Stimulated activated CD4-positive, alpha-beta T cell treated with anti-CD3 and anti-CD28 coated beads, Interleukin-1b, Interleukin-23, amount 100 ng/mL, for 24 hours (primary cell): ENCODE results near the gene PDE11A.
"Not testable (repeated sequence)": the region's sequence is repeated elsewhere in the genome, so short reads cannot be mapped to it uniquely, and the experiment has no call there.

ENCODE experiments used
- DNase-seq, 4 experiments: peaks; one replicate each; pipeline ENCODE4 v3.0.0-alpha.2; 2020; ENCODE audit warnings: low read depth in 4 of 4, low spot score in 1 of 4

Gene PDE11A

DNA sequence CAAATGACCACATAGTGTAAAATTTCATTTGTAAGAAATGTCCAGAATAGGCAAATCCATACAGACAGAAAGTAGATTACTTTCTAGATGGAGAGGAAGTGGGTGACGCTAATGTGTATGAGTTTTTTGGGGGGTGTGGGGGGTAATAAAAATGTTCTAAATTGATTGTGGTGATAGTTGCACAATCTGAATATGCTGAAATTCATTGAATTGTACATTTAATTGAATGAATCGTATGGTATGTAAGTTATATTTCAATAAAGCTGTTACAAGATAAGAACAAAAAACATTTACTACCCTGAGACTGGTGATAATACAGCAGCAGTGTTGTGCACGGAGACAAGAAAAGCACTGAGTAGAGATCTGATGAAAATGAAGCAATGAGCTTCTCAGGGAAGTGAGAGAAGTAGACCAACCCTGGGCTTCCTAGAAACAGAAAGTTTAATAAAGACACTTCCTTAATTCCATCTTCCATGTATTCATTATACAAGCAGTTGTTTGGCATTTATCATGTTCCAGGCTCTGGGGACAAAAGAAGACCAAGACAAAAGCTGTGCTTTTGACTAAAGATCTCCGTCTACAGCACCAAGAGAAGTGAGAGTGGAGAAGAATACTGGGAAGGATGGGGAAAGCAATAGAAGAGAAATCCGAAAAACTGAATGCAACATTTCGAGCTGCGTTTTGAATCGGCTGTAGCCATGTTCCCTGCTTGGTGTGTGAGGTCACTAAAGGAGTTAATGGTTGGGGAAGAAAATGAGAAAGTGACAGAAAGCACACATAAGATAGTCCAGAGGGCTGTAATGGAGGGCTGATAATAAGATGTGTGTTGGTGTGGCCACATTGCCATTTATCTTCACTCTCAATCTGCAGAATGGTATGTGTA lies 1.8 kb upstream of the PDE11A start:
- no peak for DNase-seq

DNA sequence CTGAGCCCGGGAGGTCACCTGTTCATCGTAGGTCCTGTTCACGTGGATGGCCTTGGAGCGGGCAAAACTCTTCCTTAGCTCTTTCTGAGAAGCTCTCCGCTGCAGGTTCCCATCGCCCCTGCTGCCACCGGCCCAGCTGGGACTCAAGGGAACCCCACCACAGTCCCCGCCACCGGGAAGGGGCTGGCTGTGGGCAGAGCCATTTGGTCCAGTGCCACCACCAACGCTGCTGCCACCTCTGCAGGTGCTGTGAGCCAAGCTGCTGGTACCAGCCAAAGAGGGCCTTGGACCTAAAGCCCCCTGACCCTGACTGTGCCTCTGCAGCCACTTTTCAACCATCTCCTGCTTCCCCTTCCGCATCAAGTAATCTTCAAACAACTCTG lies 586 bp downstream of the PDE11A start:
- no peak for DNase-seq

DNA sequence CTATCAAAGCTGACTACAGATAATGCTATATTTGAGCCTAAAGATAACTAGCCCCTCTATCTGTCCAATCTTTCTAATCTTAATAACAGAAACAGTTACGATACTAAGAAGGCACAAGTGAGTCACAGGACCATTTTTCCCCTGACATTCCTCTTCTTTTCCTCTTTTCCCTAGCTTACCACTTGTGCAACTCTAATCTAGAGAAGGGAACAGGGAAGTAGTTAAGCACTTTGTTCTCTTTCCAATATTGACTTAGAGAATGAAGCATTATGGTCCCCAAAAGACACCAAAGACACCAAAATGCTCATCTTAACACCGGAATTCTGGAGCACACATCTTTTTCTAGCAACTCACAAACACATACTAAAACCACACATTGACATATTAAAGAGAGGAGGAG lies 1.8 kb downstream of the PDE11A start:
- no peak for DNase-seq

DNA sequence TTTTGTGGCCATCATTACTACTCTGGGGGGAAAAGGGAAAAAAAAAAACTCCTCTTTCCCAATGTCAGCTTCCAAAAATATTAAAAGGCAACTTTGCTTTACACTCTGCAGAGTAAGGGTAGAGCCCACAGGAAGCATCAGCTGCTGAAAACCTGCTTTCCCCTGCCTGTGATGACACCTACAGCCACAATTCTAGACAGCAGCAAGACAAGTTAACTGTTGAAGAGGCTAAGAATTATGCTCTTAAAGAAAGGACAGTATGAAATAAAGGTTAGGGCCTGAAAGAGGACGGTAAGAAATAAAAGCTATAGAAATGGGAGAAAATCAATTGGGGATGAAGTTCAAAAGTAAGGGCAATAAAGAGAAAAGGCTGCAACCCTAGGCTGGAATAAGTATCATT lies 3.0 kb downstream of the PDE11A start:
- DNase-seq: no peak

DNA sequence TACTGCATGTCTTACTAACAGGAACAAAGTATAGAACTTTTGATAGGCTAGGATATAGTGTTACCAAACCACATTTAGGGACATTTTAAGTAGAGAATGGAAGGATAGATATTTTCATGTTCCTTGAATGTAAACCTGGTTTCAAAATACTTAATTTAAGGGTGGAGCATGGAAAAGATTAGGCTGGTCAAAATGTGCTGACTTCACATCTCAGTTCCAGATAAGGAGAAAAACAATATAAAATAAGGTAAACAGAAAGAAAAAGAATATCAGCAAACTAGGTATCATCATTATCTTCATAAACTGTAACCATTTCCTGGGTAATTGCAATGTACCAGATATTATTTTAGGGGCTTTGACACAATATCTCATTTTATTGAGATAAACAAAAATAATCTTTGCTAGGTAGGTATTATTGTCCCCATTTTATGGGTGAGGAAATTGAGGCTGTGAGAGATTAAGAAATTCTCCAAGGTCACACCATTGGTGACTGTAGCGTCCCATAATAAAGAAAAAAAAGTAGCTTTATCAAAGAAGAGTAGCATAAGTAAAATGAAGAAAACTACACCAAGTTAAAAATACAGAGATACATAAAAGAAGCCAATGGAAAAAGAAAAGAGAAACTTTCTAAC lies 3.6 kb downstream of the PDE11A start:
- DNase-seq: no peak

DNA sequence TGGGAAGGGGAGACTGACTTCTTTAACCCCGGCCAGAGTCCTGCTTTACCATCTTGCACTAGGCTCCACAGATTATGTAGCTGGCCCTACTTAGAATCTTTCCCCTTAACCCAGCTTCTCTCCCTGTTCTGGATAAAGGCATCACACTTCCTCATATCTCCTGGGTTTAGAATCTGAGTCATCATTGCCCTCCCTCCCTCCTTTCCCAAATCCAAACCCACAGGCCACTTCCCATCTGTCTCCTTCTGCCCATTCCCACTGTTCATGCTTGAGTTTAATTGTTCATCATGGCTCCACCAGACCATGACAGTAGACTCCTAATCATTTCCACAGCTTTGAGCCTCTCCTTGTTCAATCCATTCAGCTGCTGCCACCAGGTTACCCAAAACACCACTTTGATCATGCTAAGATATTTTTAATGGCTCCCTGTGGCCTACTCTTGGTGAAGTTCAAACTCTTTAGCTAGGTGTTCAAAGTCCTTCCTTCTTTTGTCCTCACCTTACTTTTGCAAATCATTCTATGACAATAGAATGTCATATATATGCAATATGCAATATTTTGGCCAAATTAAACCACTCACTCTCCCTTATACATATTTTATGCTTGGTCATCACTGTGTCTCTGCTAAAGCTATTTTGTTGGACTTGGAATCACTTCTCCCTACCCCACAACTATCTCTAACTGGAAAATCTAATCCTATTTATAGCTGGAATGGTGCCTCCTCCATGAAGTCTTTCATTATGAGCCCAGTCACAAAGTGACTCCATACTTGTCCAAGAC lies 5.5 kb downstream of the PDE11A start:
- DNase-seq: no peak

DNA sequence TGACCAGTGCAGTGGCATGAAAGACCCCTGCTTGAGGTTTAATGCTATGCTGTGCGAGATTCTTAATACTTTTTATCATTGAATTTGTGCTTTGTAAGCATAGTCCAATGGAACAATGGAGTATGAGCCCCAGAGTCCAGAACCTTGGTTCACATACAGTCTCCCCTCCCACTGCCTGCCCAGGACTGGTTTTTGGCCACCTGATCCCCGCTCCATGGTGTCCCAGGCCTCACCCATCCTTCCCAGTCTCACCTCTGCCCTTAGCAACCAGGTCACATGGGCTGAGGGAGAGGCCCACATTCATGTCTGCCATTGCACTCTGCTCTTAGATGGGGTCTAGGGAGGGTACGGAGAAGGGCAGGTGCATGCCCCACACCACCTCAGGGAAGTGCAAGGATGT lies 6.3 kb downstream of the PDE11A start:
- no peak for DNase-seq

DNA sequence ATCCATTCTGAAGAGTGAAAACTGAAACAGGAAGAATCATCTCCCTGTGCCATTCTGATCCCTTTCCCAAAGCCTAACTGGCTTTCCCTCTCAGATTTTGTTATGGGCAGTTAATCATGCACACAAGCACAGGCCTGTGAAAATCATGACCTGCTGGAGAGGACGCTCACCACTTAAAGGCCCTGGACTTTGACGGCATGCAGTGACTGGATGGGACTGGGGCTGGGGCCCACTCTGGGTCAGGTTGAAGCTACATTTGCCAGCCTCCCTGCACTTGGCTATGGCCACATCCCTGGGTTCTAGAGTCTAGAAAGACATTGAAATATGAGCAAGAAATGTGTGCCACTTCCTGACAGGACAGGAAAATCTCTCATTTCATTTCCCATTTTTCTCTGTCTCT lies 12.9 kb downstream of the PDE11A start:
- no peak for DNase-seq

DNA sequence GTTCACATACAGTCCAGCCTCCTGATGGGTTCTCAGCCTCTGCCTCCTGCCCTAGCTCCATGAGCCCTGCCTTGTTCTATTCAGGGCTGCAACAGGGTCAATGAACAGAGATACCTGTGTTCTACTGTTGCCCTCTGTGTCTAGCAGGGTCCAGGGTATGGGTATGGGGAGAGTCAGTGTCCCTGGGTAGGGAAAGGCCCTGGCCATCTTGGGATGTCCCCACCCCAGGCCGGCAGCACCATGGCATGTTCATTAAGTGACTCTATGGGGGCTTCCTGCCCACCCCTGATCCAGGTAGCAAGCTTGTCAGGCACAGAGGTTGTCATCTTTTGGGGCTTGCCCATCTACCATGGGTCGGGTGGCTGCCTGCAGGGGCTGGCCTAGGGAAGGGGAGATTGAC lies 13.5 kb downstream of the PDE11A start:
- no peak for DNase-seq

DNA sequence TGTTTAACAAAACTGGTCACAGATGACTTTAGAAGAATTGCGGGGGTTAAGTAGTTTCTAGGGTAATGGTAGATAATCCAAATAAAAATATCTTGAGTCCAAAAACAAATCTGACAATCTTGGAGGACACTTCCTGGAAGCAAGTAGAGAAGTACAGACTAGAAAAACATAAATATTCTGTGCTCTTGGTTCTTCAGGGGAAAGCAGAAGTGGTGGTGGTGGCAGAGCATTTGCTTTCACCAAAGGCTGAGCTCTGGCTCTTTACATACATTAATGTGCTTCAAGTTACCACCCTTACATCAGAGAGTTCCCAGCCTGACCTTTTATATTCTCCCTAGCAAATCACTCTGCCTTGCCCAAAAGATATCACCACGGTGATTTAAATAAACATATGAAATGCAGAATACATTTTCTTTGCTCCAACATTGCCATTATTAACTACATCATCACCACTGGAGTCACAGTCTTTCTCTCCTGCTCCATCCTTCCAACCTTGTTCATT lies 15.3 kb downstream of the PDE11A start:
- DNase-seq: no peak

DNA sequence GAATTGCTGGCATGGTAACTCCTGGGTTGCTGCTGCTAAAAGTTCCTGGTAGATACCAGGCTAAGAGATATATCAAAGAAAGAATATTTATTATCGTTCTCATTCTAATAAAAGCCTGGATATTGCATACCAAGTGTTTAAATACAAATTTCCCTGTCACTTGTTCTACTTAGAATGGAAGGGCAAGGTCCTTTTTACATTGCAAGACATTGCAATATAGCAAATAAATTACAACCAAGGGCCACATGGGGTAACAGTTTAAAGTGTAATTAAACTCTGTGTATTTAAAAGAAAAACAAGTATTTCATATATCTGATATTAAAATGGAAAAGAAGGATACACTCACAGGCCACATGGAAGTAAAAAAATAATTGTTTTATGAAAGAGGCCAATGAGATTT lies 16.2 kb downstream of the PDE11A start:
- no peak for DNase-seq

DNA sequence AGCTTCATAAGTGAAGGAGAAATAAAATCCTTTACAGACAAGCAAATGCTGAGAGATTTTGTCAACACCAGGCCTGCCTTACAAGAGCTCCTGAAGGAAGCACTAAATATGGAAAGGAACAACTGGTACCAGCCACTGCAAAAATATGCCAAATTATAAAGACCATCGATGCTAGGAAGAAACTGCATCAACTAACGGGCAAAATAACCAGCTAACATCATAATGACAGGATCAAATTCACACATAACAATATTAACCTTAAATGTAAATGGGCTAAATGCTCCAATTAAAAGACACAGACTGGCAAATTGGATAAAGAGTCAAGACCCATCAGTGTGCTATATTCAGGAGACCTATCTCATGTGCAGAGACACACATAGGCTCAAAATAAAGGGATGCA lies 21.3 kb downstream of the PDE11A start:
- not testable (repeated sequence) for DNase-seq

DNA sequence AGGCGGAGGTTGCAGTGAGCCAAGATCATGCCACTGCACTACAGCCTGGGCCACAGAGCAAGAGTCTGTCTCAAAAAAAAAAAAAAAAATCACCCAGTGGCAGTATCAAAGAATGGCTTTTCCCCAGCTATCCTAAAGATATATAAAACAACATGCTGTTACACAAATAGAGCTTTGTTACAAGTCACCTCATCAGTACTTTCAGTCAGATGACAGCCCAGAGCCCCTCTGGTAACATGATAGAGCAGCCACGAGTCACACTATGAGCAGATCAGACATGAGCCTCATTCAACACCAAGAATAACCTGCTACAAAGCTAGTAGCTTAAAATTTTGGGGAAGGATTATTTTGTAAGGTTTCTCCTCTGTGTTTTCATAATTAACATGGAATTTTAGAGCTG lies 25.2 kb downstream of the PDE11A start:
- DNase-seq: no peak

DNA sequence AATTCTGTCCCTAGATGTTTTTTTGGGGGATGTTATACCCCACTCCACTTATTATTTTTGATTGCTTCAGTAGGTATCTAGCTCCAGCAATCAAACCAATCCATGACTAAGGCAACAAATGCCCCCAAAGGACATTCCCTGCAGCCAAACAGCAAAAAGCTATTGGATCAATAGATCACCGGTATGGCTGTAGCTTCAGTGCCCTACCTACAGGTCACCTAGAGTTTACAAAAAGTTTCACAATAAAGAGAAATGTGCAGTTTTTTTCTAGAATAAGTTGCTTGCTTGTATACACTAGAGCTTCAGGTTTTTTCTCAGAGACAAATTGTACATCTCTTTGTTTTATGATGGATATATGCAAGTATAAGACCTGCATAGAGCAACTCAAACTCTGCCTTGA lies 27.7 kb downstream of the PDE11A start:
- DNase-seq: no peak

DNA sequence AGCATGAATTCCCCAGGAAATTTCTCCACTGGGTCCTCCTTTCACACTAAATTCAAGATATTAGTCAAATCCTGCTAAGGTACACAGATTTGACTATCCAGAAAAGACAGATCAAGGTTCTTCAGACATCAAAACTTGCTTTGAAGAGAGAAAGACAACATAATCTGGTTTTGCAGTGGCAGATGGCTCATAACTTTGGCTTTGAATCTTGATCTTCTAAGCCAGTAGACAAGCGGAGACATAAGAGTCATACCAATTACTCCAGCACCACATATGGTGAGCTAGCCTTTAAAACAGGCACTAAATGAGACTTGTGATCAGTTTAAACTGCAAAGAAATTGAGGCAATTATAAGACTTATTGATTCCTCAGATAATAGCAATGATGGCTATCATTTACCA lies 29.3 kb downstream of the PDE11A start:
- DNase-seq: no peak

DNA sequence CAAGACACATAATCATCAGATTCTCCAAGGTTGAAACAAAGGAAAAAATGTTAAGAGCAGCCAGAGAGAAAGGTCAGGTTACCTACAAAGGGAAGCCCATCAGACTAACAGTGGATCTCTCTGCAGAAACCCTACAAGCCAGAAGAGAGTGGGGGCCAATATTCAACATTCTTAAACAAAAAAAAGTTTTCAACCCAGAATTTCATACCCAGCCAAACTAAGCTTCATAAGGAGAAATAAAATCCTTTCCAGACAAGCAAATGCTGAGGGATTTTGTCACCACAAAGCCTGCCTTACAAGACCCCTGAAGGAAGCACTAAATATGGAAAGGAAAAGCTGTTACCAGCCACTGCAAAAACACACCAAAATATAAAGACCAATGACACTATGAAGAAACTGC lies 39.0 kb downstream of the PDE11A start:
- not testable (repeated sequence) for DNase-seq

DNA sequence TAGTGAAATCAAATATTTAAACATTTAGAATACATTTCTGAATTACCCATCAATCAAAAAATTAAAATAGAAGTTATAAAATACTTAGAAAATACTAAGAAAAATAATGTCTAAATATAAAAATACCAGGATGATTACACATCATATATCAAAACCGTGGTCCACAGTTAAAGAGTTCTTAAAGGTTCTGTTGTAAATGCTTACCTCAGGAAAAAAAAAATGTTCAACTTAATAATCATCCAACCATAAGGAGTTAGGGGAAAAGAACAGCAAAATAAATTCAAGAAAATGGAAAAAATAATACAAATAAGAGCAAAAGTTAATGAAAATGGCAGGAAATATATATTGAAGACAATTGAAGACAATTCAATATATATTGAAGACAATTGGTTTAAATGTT lies 43.2 kb downstream of the PDE11A start:
- no peak for DNase-seq

DNA sequence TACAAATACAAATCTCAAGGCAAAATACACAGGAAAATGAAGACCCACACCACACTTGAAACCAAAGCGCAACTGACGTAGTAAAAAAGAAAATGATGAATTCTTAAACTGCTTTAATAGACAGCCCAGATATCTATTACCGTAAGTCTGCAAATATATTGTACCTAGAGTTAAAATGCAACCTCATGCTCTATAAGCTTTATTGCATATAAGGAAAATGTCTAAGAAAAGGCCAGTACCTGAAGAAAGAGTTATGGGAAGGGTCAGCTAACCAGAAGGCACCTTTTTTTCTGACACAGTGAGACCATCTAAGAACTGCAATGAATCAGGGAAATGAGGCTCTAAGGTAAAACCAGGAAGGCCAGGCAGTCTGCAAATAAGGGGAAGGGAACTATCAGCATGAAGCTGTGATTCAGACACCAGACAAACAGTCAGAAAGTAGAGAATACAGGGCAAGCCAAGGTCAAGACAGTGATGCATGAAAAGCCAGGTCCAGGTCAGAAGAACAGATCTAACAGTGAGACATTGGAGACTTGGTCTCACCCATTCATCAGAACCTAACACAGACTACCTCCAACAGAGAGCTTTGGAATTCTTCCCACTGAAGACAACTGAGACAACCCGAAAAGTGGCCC lies 46.9 kb downstream of the PDE11A start:
- no peak for DNase-seq

DNA sequence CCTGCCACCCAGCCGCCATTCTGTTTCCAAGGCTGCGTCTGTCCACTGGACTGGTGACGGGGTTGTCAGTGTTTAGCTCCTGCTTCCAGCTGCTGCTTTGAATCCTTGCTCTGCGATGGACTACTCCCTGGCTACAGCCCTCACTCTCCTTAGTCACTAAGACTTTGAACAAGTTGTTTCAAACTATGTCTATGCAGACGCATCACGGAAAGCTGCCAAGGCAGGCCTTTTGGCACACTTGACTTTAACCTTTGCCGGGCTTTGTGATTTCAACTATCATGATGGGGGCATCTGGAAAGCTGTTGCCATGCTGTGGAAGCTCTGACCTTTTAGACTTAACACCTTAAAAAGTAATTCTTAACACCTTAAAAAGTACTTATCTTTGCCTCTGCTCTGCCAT lies 54.4 kb downstream of the PDE11A start:
- no peak for DNase-seq

DNA sequence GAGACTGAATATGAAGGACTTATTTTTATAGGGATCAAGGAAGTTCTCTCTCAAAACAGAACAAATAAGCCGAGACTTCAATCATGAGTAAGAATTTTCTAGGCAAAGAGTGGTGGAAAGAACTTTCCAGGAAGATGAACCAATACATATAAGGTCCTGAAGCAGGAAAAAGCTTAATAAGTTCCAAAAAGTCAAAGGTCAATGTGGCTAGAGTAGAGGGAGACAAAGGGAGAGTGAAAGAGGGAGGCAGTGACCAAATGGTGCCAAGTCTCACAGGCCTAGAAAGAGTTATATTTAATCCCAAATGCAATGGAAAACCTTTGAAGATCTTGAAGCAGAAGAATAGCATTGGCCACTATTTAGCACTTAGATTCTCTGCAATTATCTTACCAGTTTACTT lies 56.0 kb downstream of the PDE11A start:
- no peak for DNase-seq

DNA sequence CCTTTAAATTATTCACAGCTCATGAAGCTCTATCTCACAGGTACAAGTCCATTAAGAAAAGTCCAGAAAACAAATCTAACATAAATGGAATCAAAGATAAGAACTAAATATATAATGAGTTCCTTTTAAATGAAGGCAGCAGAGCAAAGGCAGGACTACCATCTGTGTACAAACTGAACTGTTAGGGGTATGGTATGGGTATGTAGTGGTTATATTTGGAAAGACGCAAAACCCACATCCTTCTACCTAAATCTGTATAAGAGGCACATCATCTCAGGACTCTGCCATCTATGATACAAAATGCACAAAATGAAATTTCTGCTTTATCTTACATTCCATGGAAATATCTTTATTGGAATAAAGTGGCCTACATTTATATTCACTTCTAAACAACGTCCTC lies 59.9 kb downstream of the PDE11A start:
- DNase-seq: no peak
